NCI-H146 treated with DMSO at 0.1 percent for 48 hours (cell line): ENCODE measurements around the gene RIMBP3C.
"Not testable (repeated sequence)": the region's sequence is repeated elsewhere in the genome, so short reads cannot be mapped to it uniquely, and the experiment has no call there.

ENCODE experiments used
- DNase-seq: peaks from one replicate; lab custom pipeline; 2025; ENCODE audit not compliant: unreplicated experiment; lab: John Stamatoyannopoulos, UW

Gene RIMBP3C

GRCh38 chr22:21551361-21551760, at the start of gene RIMBP3C:
Gene RIMBP3C (minus strand): TSS chr22:21551461. CDS start chr22:21550976, 485 bp downstream.
- not testable (repeated sequence) for DNase-seq

GRCh38 chr22:21599053-21599893, 48.0 kb upstream of the RIMBP3C start:
- DNase-seq: no peak

GRCh38 chr22:21598302-21598701, 47.0 kb upstream of the RIMBP3C start:
- DNase-seq: no peak

GRCh38 chr22:21596356-21597135, 45.3 kb upstream of the RIMBP3C start:
- DNase-seq: not testable (repeated sequence)

GRCh38 chr22:21594865-21595452, 43.7 kb upstream of the RIMBP3C start:
- DNase-seq: no peak

GRCh38 chr22:21593406-21594232, 42.4 kb upstream of the RIMBP3C start:
- no peak for DNase-seq

GRCh38 chr22:21592422-21592821, 41.2 kb upstream of the RIMBP3C start:
- DNase-seq: no peak

GRCh38 chr22:21591695-21592094, 40.4 kb upstream of the RIMBP3C start:
- no peak for DNase-seq

- DNase-seq: no peak
These were observed 39.8 kb upstream of the RIMBP3C start for GRCh38 chr22:21590809-21591641.

GRCh38 chr22:21589396-21589795, 38.1 kb upstream of the RIMBP3C start:
- no peak for DNase-seq

GRCh38 chr22:21587803-21588611, 36.7 kb upstream of the RIMBP3C start:
- DNase-seq: no peak

GRCh38 chr22:21585389-21585788, 34.1 kb upstream of the RIMBP3C start:
- no peak for DNase-seq

- DNase-seq: no peak
These were observed 31.8 kb upstream of the RIMBP3C start for GRCh38 chr22:21582801-21583740.

- DNase-seq: not testable (repeated sequence)
These were observed 29.9 kb upstream of the RIMBP3C start for GRCh38 chr22:21581009-21581713.

- DNase-seq: not testable (repeated sequence)
These were observed 29.4 kb upstream of the RIMBP3C start for GRCh38 chr22:21580623-21581007.

GRCh38 chr22:21579474-21579851, 28.2 kb upstream of the RIMBP3C start:
- no peak for DNase-seq

- DNase-seq: no peak
These were observed 22.7 kb upstream of the RIMBP3C start for GRCh38 chr22:21573750-21574494.
